HG02870 (cell line): ENCODE data around the gene RAB3D.
"Not testable (repeated sequence)": the region's sequence is repeated elsewhere in the genome, so short reads cannot be mapped to it uniquely, and the experiment has no call there.

Source experiments
- ATAC-seq: cut with Tn5 transposase; IDR thresholded peaks from one replicate; pipeline ENCODE4 v1.9.1; 2021; ENCODE audit warnings: mild to moderate bottlenecking, moderate library complexity; ENCODE audit not compliant: unreplicated experiment

RAB3D gene

DNA sequence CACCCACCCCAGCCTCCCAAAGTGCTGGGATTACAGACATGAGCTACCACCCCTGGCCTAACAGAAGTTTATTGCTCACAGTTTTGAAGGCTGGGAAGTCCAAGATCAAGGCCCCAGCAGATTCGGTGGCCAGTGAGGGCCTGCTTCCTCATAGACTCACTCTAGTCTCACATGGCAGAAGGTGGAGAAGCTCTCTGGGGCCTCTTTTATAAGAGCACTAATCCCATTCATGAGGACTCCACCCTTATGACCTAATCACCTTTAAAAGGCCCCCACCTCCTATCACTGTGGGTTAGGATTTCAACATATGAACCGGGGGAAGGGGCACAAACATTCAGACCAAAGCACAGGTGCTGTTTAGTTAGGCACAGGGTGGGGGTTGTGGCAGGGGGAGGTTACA, 28.1 kb upstream of the RAB3D start:
- ATAC-seq, result no peak

DNA sequence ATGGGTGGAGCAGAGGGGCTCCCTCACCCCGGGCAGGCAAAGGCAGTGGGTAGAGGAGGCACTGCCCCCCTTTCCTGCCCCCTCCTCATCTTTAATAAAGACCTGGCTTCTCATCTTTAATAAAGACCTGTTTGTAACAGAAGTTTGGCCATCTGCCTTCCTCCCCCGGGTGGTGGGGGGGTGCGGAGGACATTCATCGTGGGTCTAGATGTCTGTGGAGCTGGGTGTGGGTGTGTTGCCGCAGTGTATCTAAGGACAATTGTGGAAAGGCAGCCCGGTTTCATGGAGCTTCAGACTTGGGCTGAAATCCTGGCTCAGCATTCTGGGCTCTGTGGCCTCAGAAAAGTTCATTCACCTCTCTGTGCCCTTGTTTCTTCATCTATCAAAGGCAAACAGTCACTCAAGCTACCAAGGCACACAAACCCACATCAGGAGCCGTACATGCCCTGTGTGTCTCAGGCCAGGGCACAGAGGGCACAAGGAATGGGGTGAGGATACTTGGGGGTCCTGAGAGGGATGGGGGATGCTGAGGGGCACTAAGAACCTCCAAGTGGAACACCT, 26.2 kb upstream of the RAB3D start:
- no peak for ATAC-seq

DNA sequence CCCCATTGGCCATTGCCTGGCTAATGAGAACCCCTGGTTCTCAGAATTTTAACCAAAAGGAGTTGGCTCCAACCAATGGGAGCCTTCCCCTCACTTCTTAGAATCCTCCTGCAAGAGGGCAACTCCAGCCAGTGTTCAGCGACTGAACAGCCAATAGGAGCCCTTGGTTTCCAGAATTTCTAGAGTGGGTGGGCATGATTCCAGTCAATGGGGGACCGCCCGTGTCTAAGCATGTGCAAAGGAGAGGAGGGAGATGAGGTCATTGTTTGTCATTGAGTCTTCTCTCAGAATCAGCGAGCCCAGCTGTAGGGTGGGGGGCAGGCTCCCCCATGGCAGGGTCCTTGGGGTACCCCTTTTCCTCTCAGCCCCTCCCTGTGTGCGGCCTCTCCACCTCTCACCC, 25.5 kb upstream of the RAB3D start:
- ATAC-seq, result no peak

DNA sequence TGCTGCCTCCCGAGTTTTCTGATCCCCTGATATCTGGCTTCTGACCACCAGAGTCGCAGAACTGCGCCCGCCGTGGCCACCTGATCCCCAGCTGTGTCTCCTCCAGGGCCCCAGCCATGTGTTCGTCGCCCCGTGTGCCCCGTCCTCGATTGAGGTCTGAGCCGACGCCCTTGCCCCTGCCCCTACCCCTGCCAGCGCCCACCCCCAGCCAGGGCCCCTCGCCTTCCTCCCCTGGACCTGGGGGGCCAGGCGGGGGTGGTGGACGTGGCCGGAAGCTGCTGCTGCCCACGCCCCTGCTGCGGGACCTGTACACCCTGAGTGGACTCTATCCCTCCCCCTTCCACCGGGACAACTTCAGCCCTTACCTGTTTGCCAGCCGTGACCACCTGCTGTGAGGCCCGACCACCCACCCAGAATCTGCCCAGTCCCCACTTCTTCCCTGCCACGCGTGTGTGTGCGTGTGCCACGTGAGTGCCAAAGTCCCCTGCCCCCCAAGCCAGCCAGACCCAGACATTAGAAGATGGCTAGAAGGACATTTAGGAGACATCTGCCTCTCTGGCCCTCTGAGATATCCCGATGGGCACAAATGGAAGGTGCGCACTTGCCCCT, 24.9 kb upstream of the RAB3D start:
- ATAC-seq, result no peak

GRCh38 chr19:11363881-11364280, 24.4 kb upstream of the RAB3D start:
- no peak for ATAC-seq

GRCh38 chr19:11361771-11362731, 22.6 kb upstream of the RAB3D start:
- ATAC-seq, result no peak

DNA sequence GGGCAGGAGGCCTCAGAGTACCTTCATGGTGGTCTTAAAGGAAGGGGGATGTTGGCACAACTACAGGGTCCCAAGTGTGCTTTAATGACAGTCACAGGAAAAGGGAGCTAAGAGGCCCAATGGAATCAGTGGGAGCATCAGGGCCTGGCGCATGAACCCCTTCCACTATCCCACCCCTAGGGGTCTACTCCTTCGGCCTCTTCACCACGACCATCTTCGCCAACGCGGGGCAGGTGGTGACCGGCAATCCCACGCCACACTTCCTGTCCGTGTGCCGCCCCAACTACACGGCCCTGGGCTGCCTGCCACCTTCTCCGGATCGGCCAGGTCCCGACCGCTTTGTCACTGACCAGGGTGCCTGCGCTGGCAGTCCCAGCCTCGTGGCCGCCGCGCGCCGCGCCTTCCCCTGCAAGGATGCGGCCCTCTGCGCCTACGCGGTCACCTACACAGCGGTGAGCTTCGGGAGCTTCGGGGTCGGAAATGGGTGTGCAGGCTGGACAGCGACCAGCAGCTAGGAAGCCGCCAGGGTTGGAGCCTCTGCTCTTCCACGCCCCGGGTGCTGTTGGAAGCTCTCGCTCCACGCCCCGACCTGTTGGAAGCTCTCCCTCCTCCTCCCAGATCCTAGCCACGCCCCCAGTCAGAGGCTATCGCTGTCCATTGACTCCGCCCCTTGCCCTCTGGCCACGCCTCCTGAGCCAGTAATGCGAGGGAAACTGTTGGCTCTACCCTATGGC, 21.7 kb upstream of the RAB3D start:
- ATAC-seq, result no peak

DNA sequence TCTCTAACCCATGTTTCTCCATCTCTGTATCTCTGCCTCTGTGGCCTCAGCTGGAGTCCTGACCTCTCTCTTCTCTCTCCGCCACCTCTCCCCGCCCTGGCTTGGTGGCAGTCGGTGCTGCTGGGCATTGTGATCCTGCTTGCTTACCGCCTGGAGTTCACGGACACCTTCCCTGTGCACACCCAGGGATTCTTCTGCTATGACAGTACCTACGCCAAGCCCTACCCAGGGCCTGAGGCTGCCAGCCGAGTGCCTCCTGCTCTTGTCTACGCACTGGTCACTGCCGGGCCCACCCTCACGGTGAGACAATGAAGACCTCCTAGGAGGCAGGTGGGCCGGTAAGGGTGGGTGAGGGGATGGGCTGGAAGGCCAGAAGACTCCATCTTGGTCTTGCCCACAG, 20.0 kb upstream of the RAB3D start:
- ATAC-seq, result no peak

GRCh38 chr19:11356676-11357550, 17.5 kb upstream of the RAB3D start:
- no peak for ATAC-seq

DNA sequence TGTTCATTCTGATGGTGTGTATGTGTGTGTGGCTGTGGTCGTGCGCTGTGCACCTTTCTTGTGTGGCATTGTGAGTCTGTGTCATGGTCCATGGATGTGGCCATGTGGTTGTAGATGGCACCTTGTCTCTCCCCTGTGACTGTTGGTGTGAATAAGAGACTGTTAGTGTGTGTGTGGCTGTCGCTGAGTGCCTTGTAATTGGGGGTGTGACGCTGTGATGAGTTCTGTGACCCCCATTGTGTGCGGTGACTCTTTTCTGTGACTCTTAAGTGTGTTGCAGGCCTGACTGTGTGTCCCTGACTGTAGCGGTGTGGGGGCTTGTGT, 16.6 kb upstream of the RAB3D start:
- ATAC-seq, result no peak

DNA sequence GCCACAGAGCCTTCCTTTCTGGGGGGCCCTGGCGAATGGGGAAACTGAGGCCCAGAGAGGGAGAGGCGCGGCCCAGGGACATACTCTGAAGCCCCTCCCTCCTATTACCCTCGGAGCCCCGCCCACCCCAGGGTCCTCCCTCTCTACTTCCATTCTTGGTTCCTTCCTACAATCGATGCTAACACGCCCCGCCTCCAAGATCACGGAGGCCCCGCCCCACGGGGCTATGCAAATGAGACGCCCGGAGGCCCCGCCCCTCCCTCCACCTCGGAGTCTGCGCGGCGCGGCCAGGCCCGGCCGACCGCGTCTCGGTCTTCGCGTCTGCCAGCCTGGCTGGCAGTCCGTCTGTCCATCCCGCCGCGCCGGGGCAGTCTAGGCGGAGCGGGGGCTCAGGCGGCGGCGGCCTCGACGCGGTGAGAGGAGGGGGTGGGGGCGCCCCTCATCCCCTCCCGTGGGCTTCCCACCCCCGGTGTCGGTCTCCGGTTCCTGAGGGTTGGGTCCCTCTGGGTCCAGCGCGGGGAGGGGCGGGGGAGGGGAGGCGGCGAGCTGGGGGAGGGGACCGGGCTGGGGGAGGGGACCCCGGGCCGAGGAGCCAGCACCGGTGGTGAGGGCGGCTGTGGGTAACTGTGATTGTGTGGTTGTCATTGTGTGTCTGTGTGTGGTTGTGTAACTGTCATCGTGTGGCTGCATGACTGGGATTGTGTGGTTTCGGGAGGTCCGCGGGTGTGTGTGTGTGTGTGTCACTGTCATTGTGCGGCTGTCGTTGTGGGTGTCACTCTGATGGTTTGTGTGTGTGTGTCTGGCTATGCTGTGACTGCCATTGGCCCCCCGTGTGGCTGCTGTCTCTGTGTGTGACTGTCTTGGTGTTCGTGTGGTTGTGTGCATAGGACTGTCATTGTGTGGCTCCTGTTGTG, 16.0 kb upstream of the RAB3D start, which contains the start of gene PLPPR2:
Gene PLPPR2, plus strand, starts transcription at position 273 of the 914 bp plus-strand sequence. CDS start 2,242 bp downstream, outside the sequence.
- no peak for ATAC-seq

DNA sequence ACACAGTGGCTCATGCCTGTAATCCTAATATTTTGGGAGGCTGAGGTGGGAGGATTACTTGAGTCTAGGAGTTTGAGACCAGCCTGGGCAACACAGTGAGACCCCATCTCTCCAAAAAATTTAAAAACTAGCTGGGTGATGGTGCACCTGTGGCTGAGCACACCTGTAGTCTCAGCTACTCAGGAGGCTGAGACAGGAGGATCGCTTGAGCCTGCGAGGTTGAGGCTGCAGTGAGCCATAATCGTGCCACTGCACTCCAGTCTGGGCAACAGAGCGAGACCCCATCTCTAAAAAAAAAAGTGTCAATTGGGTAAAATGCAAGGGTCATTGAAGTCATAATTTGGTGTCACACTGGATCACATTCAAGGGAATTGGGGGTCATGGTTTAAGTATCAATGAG, 14.6 kb upstream of the RAB3D start:
- not testable (repeated sequence) for ATAC-seq

DNA sequence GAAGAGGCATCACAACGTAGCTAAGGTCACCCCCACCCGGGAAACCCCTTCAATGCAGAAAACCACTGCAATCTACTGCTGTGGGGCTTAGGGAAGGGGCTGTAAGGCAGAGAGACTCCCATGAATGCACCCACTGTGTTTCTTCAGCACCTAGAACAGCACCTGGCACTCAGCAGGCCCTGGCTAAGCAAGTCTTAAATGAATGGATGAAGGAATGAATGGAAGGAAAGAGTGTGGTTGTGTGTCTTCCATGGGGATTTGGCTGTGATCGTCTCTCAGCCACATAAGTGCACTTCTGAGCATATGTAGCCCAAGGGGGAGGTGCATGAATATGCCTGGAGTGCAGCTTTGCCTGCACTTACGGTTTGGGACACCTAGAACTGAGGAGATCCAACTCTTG, 9.7 kb upstream of the RAB3D start:
- ATAC-seq, result no peak

GRCh38 chr19:11347546-11348039, 8.1 kb upstream of the RAB3D start:
- ATAC-seq, result no peak

DNA sequence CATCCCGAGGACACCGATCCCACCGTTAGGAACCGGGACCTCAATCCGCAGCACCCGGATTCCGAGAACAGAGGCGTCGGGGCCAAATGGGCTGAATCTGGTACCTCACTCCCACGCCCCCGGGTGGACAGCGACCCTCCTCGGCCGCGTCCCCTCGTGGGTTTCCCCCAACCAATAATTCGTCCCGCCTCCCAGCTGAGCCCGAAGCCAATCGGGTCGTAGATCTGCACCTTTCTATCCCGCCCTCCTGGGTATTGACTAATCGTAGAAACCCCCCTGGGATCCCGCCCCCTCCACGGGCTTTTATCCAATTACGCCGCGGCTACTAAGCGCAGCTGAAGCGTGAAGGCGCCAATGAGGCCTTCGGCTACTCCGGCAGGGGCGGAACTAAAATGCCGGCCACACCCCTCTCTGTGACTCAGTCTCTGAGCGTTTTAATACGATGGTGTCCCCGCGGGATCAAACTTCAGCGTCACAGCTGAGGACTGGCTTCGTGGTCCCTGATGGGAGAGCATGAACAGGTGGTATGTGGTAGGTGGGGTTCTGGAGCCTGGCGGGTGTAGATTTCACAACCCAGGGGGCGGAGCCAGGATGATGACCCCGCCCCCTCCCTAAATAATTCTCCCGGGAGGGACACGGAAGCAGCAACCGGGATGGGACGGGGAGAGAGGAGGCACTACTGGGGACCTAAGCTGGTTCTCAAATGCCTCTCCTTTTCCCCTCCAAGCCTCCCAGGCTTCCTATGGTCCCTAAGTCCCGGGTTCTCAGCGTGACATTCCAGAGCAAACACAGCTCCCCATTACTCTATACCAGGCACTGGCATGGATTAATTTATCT, 6.9 kb upstream of the RAB3D start, which contains the start of the genes CCDC159 and TMEM205:
Gene CCDC159, plus strand, starts transcription at position 416 of the 837 bp plus-strand sequence. Its CDS starts 88 bp downstream, at position 504.
Gene TMEM205, minus strand, starts transcription at position 165 of the 837 bp plus-strand sequence. CDS start 649 bp downstream, outside the sequence.
- peak; percentile 91 for ATAC-seq

DNA sequence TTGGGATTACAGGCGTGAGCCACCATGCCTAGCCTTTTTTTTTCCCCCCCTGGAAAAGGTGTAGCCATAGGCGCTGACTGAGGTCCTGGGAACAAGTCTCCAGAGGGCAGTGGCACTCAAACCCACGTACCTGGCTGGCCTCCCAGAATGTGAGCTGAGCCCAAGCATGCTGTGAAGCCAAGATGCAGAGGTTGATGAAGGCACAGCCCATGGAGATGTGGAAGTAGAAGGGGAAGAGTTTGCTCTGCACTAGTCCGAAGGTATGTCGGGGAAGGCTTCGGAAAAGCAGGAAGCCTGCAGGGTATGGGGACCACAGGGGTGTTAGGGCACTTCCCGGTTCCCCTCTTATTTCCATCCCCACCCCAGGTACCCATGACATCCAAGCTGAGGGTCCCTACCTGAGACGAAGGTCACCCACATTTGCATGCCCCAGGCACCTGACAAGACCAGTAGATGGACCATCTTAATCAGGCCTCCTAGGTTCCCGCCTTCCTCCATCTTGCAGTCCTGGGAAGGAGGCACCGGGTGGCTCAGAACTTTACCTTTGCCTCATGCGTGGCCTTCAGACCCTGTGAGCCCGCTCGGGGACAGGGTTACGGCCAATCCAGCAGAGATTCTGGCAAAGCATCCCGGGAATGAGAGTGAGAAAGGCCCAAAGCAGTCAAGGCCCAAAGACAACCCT, 5.8 kb upstream of the RAB3D start:
- no peak for ATAC-seq

GRCh38 chr19:11342429-11342828, 3.0 kb upstream of the RAB3D start:
- ATAC-seq, result no peak
